ENCODE measurements around the gene GPR148. TPM values are rescaled to one million over a fixed set of nuclear protein-coding genes. Genes with fewer than 3 reads are reported as not detected.

The GPR148 gene
- total RNA-seq, 2 donors from 2014 or later, result not detected

DNA sequence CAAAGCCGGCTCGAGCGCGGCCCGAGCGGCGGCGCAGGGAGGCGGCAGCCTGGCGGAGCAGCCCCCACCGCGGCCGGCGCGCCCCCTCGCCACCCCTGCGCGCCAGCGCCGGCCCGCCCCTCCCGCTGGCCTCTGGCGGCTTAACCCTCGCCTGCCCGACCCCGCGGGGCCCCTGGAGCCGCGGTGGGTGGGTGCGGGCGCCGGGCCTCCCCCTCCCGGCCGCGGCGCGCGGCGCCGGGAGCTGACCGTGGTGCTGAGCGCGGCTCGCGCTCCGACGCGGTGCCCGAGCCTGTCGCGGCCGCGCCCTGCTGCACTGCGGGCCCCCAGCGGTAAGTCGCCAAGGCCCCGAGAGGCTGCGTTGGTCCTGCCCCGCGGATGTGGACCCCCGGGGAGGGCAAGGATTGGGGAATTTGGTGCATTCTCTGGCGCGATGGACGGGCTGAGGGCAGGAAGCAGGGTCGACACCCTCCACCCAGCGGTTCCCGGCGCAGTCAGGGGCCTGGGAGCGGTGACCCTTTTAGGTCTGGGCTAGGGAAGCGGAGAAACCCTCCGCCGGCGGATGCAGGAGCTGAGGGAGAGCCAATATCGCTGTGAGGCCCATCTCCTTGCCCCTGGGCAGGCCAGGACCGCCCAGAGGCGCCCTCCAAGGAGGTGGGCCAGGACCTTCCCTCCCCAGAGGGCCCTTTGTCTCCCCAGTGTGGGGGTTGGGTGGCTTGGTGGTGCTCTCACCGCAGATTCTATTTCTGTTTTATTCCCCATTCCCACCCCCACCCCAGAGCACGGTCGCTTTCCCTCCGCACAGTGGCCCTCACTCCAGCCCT, 27.4 kb downstream of the GPR148 start:
- TF ChIP-seq, protein P1, sequence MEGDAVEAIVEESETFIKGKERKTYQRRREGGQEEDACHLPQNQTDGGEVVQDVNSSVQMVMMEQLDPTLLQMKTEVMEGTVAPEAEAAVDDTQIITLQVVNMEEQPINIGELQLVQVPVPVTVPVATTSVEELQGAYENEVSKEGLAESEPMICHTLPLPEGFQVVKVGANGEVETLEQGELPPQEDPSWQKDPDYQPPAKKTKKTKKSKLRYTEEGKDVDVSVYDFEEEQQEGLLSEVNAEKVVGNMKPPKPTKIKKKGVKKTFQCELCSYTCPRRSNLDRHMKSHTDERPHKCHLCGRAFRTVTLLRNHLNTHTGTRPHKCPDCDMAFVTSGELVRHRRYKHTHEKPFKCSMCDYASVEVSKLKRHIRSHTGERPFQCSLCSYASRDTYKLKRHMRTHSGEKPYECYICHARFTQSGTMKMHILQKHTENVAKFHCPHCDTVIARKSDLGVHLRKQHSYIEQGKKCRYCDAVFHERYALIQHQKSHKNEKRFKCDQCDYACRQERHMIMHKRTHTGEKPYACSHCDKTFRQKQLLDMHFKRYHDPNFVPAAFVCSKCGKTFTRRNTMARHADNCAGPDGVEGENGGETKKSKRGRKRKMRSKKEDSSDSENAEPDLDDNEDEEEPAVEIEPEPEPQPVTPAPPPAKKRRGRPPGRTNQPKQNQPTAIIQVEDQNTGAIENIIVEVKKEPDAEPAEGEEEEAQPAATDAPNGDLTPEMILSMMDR (IDR thresholded peaks at IDR 0.05), result no peak
- no peak for DNase-seq
- Histone ChIP-seq H3K36me3 (no peaks in the 10 kb centered on the region), H3K9me3 (no peaks in the 10 kb centered on the region), H3K4me1 (no peaks in the 10 kb centered on the region), H3K27me3 (peaks cover 17% of the 10 kb centered on the region), H3K9ac (ENCODE audit: low read depth in 2 of 2, low read length in 2 of 2) (no peak overlapping the region), H3K4me3 (no peak overlapping the region), H3K27ac (no peak overlapping the region)
- intact Hi-C loops (cut with DNase I), result no loop called here

DNA sequence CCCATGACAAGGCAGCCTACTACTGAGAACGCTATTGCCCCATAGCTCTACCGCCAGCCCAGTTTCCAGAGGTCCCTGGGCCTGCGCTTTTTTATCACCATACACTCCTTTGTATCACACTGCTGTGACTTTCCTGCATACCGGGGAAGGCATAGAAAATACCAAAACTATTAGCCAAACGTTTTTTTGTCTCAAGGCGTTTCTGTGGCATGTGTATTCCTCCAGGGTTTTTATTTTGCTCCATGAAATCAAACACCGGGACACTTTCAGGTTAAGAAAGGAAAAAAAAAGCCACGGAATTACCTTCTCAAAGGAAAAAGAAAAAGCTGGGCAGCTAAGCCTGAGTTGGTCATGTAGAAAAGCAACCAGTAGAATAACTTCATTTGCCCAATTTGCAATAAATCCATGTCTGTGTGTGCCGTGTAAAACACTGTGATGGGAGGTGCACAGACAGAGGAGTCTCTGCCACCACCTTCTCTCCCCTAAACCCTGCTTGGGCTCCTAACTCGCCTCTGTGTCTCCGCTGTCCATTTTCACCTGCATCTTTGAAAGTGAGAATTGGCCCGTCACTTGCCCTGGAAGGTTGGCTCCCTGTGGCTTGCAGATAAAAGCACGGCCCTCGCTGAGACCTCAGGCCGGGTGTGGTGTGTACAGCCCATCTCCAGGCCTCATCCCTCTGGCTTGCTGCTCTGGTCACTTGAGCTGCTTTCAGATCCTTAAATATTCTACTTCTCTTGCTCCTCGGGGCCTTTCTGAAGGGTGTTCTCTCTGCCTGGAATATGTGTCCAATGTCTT, 28.2 kb downstream of the GPR148 start:
- Histone ChIP-seq H3K4me3 (no peak overlapping the region), H3K27ac (no peak overlapping the region), H3K4me1 (no peaks in the 10 kb centered on the region), H3K9me3 (no peaks in the 10 kb centered on the region), H3K9ac (ENCODE audit: low read depth in 2 of 2, low read length in 2 of 2) (no peak overlapping the region), H3K36me3 (no peaks in the 10 kb centered on the region), H3K27me3 (peaks cover 17% of the 10 kb centered on the region)
- no peak for DNase-seq
- intact Hi-C loops (cut with DNase I), result no loop called here
- TF ChIP-seq, protein P1 (IDR thresholded peaks at IDR 0.05), result no peak

DNA sequence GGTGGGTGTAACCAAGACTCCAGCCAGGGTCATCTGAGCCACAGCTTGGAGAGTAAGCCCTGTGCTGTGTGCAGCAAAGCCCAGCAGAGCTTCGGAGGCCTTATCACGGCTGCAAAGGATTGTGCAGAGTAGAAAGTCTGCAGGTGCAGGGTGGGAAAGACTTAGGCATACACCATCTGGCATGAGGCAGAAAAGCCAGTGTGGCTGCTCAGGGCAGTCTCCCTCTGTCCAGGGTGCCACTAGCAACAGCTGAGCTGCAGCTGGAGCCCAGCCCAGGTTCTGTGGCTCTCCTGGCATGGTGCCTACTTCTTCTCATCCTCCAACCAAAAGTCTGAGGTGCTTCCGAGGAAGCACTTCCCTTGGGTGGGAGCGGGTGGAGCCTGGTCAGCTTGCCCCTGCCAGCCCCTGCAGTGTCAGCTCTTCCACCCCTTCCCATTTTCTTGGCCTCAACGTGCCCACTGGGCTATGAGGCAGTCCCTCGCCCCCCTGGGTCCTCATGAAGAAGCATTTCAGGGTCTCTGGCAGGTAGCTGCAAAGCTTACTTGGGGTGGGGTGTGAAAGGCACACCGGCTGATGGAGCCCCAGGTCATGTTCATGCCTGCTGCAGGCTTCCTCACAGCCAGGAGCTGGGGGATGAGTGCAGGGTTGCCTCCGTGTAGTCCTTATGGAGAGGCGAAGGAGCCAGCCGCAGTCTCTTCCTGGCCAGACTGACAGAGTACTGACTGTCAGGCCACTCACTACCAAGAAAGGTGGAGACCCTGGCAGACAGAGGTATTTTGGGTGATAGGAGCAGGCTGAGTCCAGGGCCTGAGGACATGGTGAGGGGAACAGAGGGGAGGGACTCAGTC, 31.3 kb downstream of the GPR148 start:
- TF ChIP-seq, protein P1 (IDR thresholded peaks at IDR 0.05), result no peak
- Histone ChIP-seq H3K9ac (ENCODE audit: low read depth in 2 of 2, low read length in 2 of 2) (no peak overlapping the region), H3K36me3 (no peaks in the 10 kb centered on the region), H3K4me3 (no peak overlapping the region), H3K27me3 (peaks cover 11% of the 10 kb centered on the region), H3K4me1 (no peaks in the 10 kb centered on the region), H3K27ac (no peak overlapping the region), H3K9me3 (no peaks in the 10 kb centered on the region)
- intact Hi-C loops (cut with DNase I), result no loop called here
- DNase-seq, result no peak

DNA sequence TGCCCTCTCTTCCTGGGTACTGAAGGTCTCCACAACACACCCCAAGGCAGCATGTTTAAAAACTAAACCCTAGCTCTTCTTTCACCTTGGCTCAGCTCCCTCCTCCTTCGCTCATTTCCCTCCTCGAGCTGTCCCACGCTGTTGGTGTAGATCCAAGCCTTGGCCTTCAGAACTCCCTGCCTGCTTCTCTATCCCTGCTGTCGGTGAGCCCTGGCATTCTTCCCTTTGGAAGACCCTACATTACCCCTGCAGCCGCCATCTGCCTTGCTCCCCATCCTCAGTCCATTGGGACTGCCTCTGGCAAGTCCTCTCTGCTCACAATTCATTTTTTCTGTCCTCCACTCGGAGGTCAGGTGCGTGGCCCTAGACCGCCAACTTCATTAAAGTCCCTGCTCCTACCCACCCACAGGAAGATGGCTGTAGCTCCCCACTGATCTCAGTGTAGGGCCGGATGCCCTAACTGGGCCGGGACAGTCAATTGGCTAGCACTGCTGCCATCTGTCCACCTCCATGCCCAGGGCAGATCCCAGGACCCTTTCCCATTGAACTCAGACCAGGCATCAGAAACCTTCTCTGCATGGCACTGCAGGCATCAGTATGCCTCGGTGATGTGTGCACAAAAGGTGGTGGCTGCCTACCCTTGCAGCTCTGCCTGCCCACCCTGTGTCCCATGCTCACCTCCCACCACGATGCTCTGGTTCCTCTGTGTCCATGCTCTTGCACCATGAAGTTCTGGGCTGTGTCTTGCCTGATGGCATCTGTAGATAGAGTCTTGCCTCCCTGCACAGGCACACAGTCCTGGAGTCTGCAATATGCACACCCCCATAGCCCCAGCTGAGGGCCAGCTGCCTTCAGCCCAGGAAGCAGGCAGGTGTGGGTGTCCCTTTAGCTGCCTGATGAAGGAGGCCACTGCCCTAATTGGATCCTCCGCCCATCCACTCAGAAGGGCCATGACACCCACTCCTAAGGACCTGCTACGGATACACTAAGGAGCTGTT, 32.2 kb downstream of the GPR148 start:
- intact Hi-C loops (cut with DNase I), result no loop called here
- H3K27me3 ChIP-seq, result peaks cover 4% of the 10 kb centered on the region

More for the DNA sequence above, 32.2 kb downstream of the GPR148 start:
- TF ChIP-seq, protein P1 (IDR thresholded peaks at IDR 0.05), result no peak
- no peak for DNase-seq
- Histone ChIP-seq H3K9me3 (no peaks in the 10 kb centered on the region), H3K4me3 (no peak overlapping the region), H3K9ac (ENCODE audit: low read depth in 2 of 2, low read length in 2 of 2) (no peak overlapping the region), H3K27ac (no peak overlapping the region), H3K4me1 (no peaks in the 10 kb centered on the region), H3K36me3 (no peaks in the 10 kb centered on the region)
